Activated CD4-positive, alpha-beta T cell treated with anti-CD3 and anti-CD28 coated beads, Interleukin-2, Interleukin-6, amounts not matched to agents 100 ng/mL and 50 ng/mL, durations not matched to agents 16 hours and 8 hours (primary cell): ENCODE results near the gene ZNFX1.
"Not testable (repeated sequence)": the region's sequence is repeated elsewhere in the genome, so short reads cannot be mapped to it uniquely, and the experiment has no call there.

Source experiments
- DNase-seq: peaks from one replicate; pipeline ENCODE4 v3.0.0-alpha.2; 2020

Gene ZNFX1

GRCh38 chr20:49278036-49278817 lies at the start of gene ZNFX1:
Gene ZNFX1, minus strand, starts transcription at chr20:49278057. Its CDS starts 2,218 bp downstream, at chr20:49275839.
- DNase-seq, result peak; percentile 99

GRCh38 chr20:49326026-49326425 lies 48.2 kb upstream of the ZNFX1 start:
- no peak for DNase-seq

- DNase-seq, result no peak
These were observed 46.4 kb upstream of the ZNFX1 start for GRCh38 chr20:49324306-49324705.

- peak; percentile 68 for DNase-seq
These were observed 45.9 kb upstream of the ZNFX1 start for GRCh38 chr20:49323622-49324238.

GRCh38 chr20:49320460-49320859 lies 42.6 kb upstream of the ZNFX1 start:
- DNase-seq, result no peak

GRCh38 chr20:49319208-49319809 lies 41.5 kb upstream of the ZNFX1 start:
- DNase-seq, result no peak

GRCh38 chr20:49318430-49319207 lies 40.8 kb upstream of the ZNFX1 start:
- DNase-seq, result peak; percentile 15

- DNase-seq, result no peak
These were observed 40.2 kb upstream of the ZNFX1 start for GRCh38 chr20:49318091-49318429.

GRCh38 chr20:49316704-49317103 lies 38.8 kb upstream of the ZNFX1 start:
- DNase-seq, result no peak

GRCh38 chr20:49315580-49315979 lies 37.7 kb upstream of the ZNFX1 start:
- no peak for DNase-seq

- DNase-seq, result not testable (repeated sequence)
These were observed 36.2 kb upstream of the ZNFX1 start for GRCh38 chr20:49314052-49314451.

- DNase-seq, result no peak
These were observed 35.4 kb upstream of the ZNFX1 start for GRCh38 chr20:49313283-49313682.

GRCh38 chr20:49312661-49313060 lies 34.8 kb upstream of the ZNFX1 start:
- DNase-seq, result no peak

GRCh38 chr20:49310705-49311104 lies 32.8 kb upstream of the ZNFX1 start:
- no peak for DNase-seq

GRCh38 chr20:49308875-49309274 lies 31.0 kb upstream of the ZNFX1 start:
- no peak for DNase-seq

- DNase-seq, result no peak
These were observed 29.2 kb upstream of the ZNFX1 start for GRCh38 chr20:49306903-49307620.

- no peak for DNase-seq
These were observed 25.3 kb upstream of the ZNFX1 start for GRCh38 chr20:49303065-49303552.

- no peak for DNase-seq
These were observed 20.0 kb upstream of the ZNFX1 start for GRCh38 chr20:49297605-49298530.

- not testable (repeated sequence) for DNase-seq
These were observed 16.3 kb upstream of the ZNFX1 start for GRCh38 chr20:49294002-49294654.

- no peak for DNase-seq
These were observed 15.3 kb upstream of the ZNFX1 start for GRCh38 chr20:49293122-49293521.

- no peak for DNase-seq
These were observed 14.2 kb upstream of the ZNFX1 start for GRCh38 chr20:49292010-49292409.
